ENCODE measurements around the gene TRIM38. TPM values are rescaled to one million over a fixed set of nuclear protein-coding genes. Genes with fewer than 3 reads are reported as not detected.
"Not testable (repeated sequence)": the region's sequence is repeated elsewhere in the genome, so short reads cannot be mapped to it uniquely, and the experiment has no call there.

Gene TRIM38
- total RNA-seq, 2 experiments from 2014 or later = 19.1 to 19.7 TPM

DNA sequence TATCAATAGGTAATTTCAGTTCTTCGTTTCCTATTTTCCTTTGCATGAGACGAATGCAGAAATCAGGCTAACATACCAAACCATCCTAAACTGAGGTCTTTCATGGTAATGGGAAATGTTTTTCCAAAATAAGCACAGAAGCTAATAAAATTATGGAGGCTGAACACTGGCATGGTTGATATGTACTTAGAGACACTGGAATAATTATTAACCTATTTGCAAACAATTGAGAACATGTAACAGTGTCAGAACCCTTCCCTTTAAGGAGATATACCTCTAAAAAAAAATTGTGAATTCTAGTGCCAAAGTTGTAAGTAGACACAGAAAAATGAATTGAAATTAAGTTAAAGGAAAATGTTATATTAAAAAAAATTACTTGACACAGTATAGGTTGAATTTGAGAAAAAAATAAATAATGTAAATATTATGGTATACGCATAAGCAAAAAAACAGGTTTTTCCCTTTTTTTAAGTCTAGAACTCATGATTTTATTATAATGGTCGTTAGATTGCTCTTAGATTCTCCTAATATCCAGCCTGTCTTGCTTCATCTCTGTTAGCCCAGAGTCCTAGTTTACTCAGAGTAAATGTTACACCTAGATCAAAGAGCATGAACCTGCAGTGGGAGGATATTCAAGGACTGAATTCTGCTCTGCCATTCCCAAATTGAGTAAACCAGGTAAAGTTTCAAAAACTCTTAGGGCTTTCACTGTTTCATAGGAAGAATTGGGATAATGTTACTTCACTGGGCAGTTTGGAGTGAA lies 33.9 kb upstream of the TRIM38 start:
- Mint-ChIP-seq H3K27ac (no peak overlapping the region), H3K9me3 (no peaks in the 10 kb centered on the region), H3K4me1 (ENCODE audit: low read depth) (peaks cover 6% of the 10 kb centered on the region), H3K4me3 (no peak overlapping the region), H3K27me3 (ENCODE audit: low read depth) (no peaks in the 10 kb centered on the region), H3K36me3 (ENCODE audit: low read depth) (no peaks in the 10 kb centered on the region)
- DNase-seq = no peak
- intact Hi-C loops (cut with micrococcal nuclease) = no loop called here
- CTCF ChIA-PET = interaction anchor here (0.9 to 1.0 kb wide), 2 partner anchors 69 to 141 kb away, joined by 3 read pairs; no protein-coding TSS in a partner anchor

DNA sequence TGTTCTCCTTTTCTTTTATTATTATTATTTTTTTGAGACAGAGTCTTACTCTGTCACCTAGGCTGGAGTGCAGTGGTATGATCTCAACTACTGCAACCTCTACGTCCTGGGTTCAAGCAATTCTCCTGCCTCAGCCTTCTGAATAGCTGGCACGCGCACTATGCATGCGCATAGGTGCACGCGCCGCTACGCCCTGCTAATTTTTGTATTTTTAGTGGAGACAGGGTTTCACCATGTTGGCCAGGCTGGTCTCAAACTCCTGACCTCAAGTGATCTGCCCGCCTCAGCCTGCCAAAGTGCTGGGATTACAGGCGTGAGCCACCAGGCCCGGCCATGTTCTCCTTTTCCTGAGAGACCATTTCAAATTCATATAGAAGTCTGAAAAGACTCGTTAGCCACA lies 32.8 kb upstream of the TRIM38 start:
- H3K4me3 Mint-ChIP-seq; H3K9me3 Mint-ChIP-seq; H3K27ac Mint-ChIP-seq; intact Hi-C loops (cut with micrococcal nuclease); H3K27me3 Mint-ChIP-seq (ENCODE audit: low read depth); H3K36me3 Mint-ChIP-seq (ENCODE audit: low read depth); CTCF ChIA-PET; DNase-seq: not testable (repeated sequence)
- H3K4me1 Mint-ChIP-seq (ENCODE audit: low read depth) = peaks cover 13% of the 10 kb centered on the region

DNA sequence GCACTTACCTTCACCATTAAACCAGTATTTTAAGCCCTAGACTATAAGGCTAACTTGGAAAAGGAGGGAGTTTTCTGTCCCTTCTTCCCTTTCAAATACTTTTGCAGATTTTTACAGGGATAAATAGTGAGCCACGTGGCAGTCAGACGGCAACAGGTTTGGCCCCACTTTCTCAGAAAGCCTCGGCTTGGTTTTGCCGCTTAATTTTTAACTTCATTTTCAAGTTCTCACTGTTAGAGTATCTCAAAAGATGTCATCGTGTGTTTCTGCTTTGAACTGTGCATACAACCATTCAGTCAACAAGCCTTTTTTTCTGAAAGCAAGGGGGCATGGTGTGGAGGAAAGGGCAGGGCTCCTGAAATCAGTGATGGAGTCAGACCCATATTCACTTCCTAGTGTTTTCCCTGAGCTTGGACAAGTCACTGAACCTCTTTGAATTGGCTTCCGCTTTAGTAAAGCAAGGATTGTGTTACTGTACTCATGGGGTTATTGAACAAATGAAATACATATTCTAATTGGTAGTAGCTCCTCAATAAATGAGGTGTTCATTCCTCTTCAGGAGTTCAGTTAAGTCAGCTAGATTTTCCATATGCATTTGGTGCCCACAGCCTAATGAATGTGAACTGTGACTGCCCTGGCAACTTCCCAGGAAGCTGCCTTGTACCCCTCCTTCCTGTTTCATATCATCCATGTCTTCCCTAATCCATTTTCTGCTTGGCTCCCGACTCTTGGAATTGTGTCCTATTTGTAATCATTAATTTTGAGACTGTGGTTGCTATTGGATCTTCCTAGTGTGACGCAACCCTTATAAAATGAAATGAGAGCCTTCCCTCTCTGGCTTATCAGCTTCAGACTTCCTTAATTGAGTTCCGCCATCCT lies 31.8 kb upstream of the TRIM38 start, which contains the start of gene SLC17A2:
SLC17A2 (minus strand) TSS at position 160 of the 879 bp plus-strand sequence. CDS start 4,895 bp downstream, outside the sequence.
- H3K4me3 Mint-ChIP-seq = no peak within 1 kb of the TSS
- H3K27me3 Mint-ChIP-seq (ENCODE audit: low read depth) = no peaks in the 10 kb centered on the region
- no peaks in the 10 kb centered on the region for H3K36me3 Mint-ChIP-seq (ENCODE audit: low read depth)
- no peaks in the 10 kb centered on the region for H3K9me3 Mint-ChIP-seq
- intact Hi-C loops (cut with micrococcal nuclease) = no loop called here
- no peak within 1 kb of the TSS for H3K27ac Mint-ChIP-seq
- peaks cover 13% of the 10 kb centered on the region for H3K4me1 Mint-ChIP-seq (ENCODE audit: low read depth)
- DNase-seq = no peak
- CTCF ChIA-PET = interaction anchor here (0.8 kb wide), 1 partner anchor 142 kb away, joined by 3 read pairs; no protein-coding TSS in a partner anchor

DNA sequence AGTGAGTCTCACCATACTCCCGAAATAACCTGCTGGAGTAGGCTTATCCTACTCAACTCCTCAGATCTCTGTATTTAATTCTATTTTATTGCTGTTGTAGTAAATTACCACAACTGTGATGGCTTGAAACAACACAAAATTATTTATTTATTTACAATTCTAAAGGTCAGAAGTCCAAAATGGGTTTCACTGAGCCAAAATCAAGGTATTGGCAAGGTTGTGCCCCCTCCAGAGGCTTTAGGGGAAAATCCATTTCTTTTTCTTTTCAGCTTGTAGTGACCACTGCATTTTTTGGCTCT lies 31.2 kb upstream of the TRIM38 start:
- Mint-ChIP-seq H3K27ac (no peak overlapping the region), H3K4me1 (ENCODE audit: low read depth) (peaks cover 13% of the 10 kb centered on the region), H3K36me3 (ENCODE audit: low read depth) (no peaks in the 10 kb centered on the region), H3K4me3 (no peak overlapping the region), H3K27me3 (ENCODE audit: low read depth) (no peaks in the 10 kb centered on the region), H3K9me3 (no peaks in the 10 kb centered on the region)
- CTCF ChIA-PET = interaction anchor here (0.8 kb wide), 1 partner anchor 142 kb away, joined by 3 read pairs; no protein-coding TSS in a partner anchor
- intact Hi-C loops (cut with micrococcal nuclease) = no loop called here
- DNase-seq = no peak

DNA sequence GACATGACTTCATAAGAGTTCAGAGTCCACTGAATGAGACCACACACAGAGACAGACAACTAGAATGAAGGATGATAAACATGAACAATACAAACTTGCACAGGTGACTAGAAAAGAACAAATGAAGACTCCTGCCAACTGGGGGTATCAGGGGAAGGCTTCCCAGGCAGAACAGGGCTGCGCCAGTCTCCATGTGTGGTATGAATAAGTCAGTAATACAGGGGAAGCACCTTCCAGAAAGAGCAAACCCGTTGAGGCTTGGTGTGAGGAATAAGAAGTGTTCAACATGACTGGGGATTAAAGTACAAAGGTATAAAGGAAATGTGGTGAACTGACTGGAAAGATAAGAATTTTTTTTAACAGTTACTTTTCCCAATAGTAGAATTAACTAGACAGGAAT lies 28.4 kb upstream of the TRIM38 start:
- no peaks in the 10 kb centered on the region for H3K36me3 Mint-ChIP-seq (ENCODE audit: low read depth)
- peak overlapping the region; percentile 32 for H3K27ac Mint-ChIP-seq
- H3K4me1 Mint-ChIP-seq (ENCODE audit: low read depth) = peaks cover 7% of the 10 kb centered on the region
- peak; percentile 57 for DNase-seq
- H3K4me3 Mint-ChIP-seq = no peak overlapping the region
- CTCF ChIA-PET = no interaction called here
- no peaks in the 10 kb centered on the region for H3K27me3 Mint-ChIP-seq (ENCODE audit: low read depth)
- intact Hi-C loops (cut with micrococcal nuclease) = loop anchor here (2.0 kb wide), 1 partner anchor 19 kb away; no protein-coding TSS in a partner anchor
- H3K9me3 Mint-ChIP-seq = no peaks in the 10 kb centered on the region

DNA sequence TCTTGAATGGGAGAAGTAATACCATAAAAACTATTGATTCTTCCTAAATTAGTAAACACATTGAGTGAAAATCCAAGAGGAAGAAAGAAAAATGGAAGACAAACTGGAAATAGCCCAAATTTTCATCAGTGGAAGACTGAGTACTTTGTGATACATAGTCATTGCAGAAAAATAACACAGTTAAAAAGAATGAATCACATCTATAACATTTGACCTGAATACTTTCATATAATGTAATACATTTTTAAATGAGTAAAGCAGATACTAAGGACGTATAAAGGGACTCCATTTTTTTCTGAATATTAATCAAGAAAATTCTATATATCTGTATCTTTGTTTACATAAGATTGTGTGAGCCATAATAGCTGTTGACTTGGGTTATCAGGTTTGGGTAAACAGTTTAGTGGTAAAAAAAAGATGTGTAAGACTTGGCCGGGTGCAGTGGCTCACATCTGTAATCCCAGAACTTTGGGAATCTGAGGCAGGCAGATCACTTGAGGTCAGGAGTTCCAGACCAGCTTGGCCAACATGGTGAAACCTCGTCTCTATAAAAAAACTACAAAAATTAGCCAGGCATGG lies 27.8 kb upstream of the TRIM38 start:
- DNase-seq = no peak
- Mint-ChIP-seq H3K27me3 (ENCODE audit: low read depth) (no peaks in the 10 kb centered on the region), H3K9me3 (no peaks in the 10 kb centered on the region), H3K27ac (peak overlapping the region; percentile 32), H3K4me3 (no peak overlapping the region), H3K4me1 (ENCODE audit: low read depth) (peaks cover 7% of the 10 kb centered on the region), H3K36me3 (ENCODE audit: low read depth) (no peaks in the 10 kb centered on the region)
- CTCF ChIA-PET = interaction anchor here (0.7 kb wide), 1 partner anchor 194 kb away, joined by 4 read pairs; no protein-coding TSS in a partner anchor
- intact Hi-C loops (cut with micrococcal nuclease) = loop anchor here (2.0 kb wide), 1 partner anchor 20 kb away; no protein-coding TSS in a partner anchor

DNA sequence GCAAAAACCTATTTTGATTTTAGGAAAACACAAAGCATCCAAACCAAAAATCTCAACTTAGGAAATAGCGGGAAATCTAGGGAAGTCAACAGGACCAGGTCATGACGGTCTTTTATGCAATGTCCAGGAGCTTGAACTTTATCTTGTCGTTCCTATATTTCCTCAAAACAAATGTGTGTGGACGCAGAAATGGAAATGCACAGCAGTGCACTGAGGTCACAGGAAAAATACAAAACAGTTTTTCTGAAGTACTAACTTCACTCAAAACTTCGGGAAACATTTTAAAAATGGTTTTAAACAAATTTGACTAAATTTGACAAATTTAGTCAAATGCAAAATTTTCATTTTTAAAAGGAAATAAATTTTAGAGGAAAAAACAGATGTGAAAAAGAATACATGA lies 26.6 kb upstream of the TRIM38 start:
- Mint-ChIP-seq H3K27ac (no peak overlapping the region), H3K4me1 (ENCODE audit: low read depth) (peaks cover 7% of the 10 kb centered on the region), H3K4me3 (no peak overlapping the region), H3K36me3 (ENCODE audit: low read depth) (no peaks in the 10 kb centered on the region), H3K27me3 (ENCODE audit: low read depth) (no peaks in the 10 kb centered on the region), H3K9me3 (no peaks in the 10 kb centered on the region)
- intact Hi-C loops (cut with micrococcal nuclease) = loop anchor here (2.0 kb wide), 1 partner anchor 21 kb away; no protein-coding TSS in a partner anchor
- DNase-seq = no peak
- CTCF ChIA-PET = no interaction called here

DNA sequence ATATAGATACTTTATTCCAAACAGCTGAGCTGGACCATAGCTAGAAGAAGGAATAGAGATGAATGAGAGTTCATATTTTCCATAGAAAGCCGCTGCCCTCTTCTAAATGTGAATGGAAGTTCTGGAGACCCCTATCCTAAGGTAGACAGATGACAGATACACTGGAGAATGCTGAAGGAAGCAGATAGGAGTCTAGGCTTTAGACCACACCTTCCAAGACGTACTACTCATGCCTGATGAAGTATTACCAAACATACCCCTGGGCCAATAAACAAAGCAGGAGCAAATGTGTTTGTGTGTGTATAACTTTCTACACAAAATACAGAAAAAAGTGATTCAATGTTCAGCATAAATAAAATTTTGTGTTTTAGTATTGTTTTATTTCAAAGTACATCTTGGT lies 23.0 kb upstream of the TRIM38 start:
- Mint-ChIP-seq H3K27ac (no peak overlapping the region), H3K27me3 (ENCODE audit: low read depth) (no peaks in the 10 kb centered on the region), H3K4me1 (ENCODE audit: low read depth) (peaks cover under 1% of the 10 kb centered on the region), H3K4me3 (no peak overlapping the region), H3K36me3 (ENCODE audit: low read depth) (no peaks in the 10 kb centered on the region), H3K9me3 (no peaks in the 10 kb centered on the region)
- intact Hi-C loops (cut with micrococcal nuclease) = no loop called here
- CTCF ChIA-PET = interaction anchor here (1.7 kb wide), 1 partner anchor 64 kb away, joined by 4 read pairs; no protein-coding TSS in a partner anchor
- no peak for DNase-seq

DNA sequence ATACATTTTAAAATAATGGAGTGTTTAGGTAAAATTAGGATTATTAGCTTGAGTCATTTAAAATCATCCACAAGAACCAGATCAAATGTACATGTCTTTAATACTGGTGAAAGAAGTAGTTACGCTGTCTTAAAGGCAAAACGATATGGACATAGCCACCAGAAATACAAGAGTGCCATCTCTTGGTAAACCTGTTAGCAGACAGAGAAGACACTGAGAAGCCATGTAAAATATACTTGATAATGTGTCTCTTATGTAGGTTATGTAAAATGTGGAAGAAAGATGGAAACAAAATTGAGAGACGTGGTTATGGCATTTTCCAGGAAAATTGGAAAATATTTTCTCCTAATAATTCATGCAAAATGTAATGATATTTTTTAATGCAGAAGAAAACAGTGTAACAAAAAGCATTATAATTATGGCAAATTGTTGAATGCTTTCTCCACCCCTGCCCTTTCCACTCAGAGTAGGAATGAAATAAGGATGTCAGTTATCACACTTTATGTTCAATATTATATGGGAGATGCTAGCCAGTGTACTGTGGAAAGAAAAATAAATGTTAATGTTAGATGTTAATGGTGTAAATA lies 19.9 kb upstream of the TRIM38 start:
- no peaks in the 10 kb centered on the region for H3K27me3 Mint-ChIP-seq (ENCODE audit: low read depth)
- no peak overlapping the region for H3K4me3 Mint-ChIP-seq
- peak; percentile 12 for DNase-seq

DNA sequence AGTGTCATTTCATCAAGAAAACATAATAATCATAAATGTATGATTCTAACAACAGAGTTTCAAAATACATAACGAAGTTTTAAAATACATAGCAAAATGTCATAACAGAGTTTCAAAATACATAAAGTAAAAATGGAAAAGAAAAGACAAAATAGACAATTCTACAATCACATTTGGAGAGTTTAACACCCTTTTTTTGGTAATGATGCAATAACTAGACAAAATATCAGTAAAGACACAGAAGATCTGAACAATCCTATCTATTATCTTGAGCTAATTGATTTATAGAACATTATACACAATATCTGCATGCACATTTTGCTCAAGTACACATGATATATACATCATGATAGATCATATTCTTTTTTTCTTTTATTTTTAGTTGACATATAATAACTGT lies 18.7 kb upstream of the TRIM38 start:
- Mint-ChIP-seq H3K36me3 (ENCODE audit: low read depth) (peaks cover 2% of the 10 kb centered on the region), H3K9me3 (peaks cover 11% of the 10 kb centered on the region), H3K27me3 (ENCODE audit: low read depth) (no peaks in the 10 kb centered on the region), H3K4me1 (ENCODE audit: low read depth) (peaks cover 18% of the 10 kb centered on the region), H3K27ac (no peak overlapping the region), H3K4me3 (no peak overlapping the region)
- CTCF ChIA-PET = interaction anchor here (0.5 to 2.2 kb wide), 11 partner anchors 22 to 678 kb away, joined by 3 to 8 read pairs (median 3); no protein-coding TSS in a partner anchor
- intact Hi-C loops (cut with micrococcal nuclease) = loop anchor here (10.0 kb wide), 3 partner anchors 339 to 669 kb away; partner anchors contain the start of gene CARMIL1
- DNase-seq = no peak

More for the DNA sequence above, 19.9 kb upstream of the TRIM38 start:
- intact Hi-C loops (cut with micrococcal nuclease) = loop anchor here (1.0 to 10.0 kb wide), 5 partner anchors 154 to 668 kb away; partner anchors contain the start of gene CARMIL1
- H3K9me3 Mint-ChIP-seq = peaks cover 11% of the 10 kb centered on the region
- CTCF ChIA-PET = interaction anchor here (0.6 to 2.2 kb wide), 7 partner anchors 23 to 292 kb away, joined by 3 to 8 read pairs (median 5); no protein-coding TSS in a partner anchor
- H3K36me3 Mint-ChIP-seq (ENCODE audit: low read depth) = peaks cover 2% of the 10 kb centered on the region
- no peak overlapping the region for H3K27ac Mint-ChIP-seq
- peaks cover 18% of the 10 kb centered on the region for H3K4me1 Mint-ChIP-seq (ENCODE audit: low read depth)

DNA sequence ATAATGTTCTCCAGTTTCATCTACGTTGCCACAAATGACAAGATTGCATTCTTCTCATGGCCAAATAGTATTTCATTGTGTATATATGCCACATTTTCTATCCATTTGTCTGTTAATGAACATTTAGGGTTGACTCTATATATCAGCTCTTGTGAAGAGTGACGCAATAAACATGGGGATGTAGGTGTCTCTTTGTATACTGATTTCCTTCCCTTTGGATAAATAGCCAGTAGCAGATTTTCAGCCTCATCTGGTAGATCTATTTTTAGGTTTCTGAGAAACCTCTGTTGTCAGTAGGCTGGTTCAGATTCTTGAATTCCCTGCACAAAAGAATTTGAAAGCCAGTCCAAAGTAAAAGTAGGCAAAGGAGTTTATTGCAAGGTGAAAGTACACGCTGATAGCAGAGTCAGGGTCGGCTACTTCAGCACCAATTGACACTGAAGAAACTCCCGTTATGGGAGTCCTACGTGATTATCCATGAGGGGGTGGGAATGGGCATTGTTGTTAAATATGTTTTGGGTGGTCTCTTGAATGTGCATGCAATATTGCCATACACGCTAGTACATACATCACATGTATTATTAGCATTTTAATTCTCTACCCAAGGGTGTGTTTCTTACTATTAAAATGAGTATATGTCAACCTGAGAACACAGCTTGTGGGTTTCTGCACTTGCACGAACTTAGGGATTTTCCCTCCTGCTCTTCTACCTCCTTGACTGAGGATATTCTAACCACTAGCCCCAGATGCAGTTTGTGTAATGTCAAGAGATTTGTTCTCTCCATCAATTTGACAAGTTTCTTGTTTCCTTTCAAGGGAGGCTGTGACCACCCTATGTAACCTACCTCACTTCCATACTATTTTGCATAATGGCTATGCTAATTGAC lies 17.7 kb upstream of the TRIM38 start:
- no peak overlapping the region for H3K27ac Mint-ChIP-seq
- H3K9me3 Mint-ChIP-seq = peaks cover 13% of the 10 kb centered on the region
- H3K4me1 Mint-ChIP-seq (ENCODE audit: low read depth) = peaks cover 18% of the 10 kb centered on the region
- peaks cover 2% of the 10 kb centered on the region for H3K36me3 Mint-ChIP-seq (ENCODE audit: low read depth)
- no peak overlapping the region for H3K4me3 Mint-ChIP-seq
- H3K27me3 Mint-ChIP-seq (ENCODE audit: low read depth) = no peaks in the 10 kb centered on the region
- CTCF ChIA-PET = interaction anchor here (0.6 to 2.2 kb wide), 9 partner anchors 48 to 679 kb away, joined by 3 to 8 read pairs (median 3); no protein-coding TSS in a partner anchor
- DNase-seq = peak; percentile 40
- intact Hi-C loops (cut with micrococcal nuclease) = loop anchor here (1.0 to 10.0 kb wide), 5 partner anchors 17 to 670 kb away; partner anchors contain the start of genes CARMIL1 and TRIM38
